HG03280 (cell line): ENCODE results near the gene PIM1.

Experiments
- ATAC-seq: cut with Tn5 transposase; IDR thresholded peaks from one replicate; pipeline ENCODE4 v1.9.1; 2021; ENCODE audit warnings: mild to moderate bottlenecking, moderate library complexity; ENCODE audit not compliant: unreplicated experiment

Gene PIM1

GRCh38 chr6:37137201-37138090, 32.5 kb upstream of the PIM1 start:
- ATAC-seq = peak; percentile 47

GRCh38 chr6:37138856-37139229, 31.1 kb upstream of the PIM1 start:
- no peak for ATAC-seq

GRCh38 chr6:37139230-37139962, 30.6 kb upstream of the PIM1 start:
- no peak for ATAC-seq

- ATAC-seq = no peak
Measured at GRCh38 chr6:37140145-37140544, 29.8 kb upstream of the PIM1 start.

DNA sequence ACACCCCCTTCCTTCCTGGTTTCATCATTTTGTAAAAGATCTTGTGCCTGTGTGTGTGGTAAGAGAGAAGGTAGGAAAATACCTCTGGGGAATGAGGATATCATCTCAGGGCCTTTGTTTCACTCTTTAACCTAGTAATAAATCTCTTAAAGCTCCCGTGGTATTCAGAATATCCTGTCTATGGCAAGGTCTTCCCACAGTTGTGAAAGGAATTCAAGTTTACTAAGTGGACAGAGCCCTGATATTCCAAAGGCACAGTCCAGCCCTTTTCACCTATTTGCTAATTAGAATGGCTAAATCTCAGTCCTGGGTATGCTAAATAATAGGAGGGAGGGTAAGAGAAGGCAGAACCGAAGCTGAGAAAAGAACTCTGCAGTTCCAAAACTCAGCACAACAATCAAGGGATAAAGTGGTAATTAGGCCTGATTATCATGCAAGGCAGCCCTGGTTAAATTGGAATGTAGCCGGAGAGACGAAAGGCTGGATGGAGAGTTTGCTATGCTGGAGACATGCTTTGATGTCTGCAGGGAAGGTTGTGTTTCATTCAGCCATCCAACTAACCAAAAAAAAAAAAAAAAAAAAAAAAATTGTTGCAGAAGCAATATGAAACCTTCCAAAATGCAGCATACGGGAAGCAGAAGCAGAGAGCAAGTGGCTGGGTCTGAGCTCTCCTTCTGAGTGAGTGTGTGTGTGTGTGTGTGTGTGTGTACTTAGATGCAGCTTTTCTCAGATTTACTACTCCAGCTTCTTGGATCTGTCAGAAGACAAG, 28.5 kb upstream of the PIM1 start:
- ATAC-seq = no peak

DNA sequence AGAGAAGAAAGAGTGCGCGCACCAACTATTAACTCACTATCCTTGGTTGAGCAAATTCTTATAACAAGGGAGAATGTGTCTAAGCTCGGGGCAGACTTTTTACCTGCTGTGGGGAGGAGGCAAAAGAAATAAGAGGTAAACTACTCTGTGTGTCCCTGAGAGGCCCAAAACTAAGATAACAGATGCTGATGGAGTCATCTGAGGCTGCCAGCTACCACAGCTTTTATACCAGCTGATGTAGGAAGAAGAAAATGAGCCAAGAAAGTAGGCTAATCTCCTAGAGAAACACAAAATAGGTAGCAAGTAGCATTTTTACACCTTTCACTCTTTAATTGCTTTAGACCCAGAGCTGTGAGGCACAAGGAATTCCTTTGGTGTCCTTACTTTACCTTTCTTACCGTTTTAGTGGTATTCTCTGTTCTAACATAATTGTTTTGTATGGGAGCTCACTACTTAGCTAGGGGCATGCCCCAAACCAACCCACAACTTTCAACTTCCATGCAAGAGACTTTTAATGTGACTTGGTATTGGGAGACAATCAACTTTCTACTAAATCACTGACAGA, 27.8 kb upstream of the PIM1 start:
- no peak for ATAC-seq

GRCh38 chr6:37143585-37143984, 26.4 kb upstream of the PIM1 start:
- no peak for ATAC-seq

DNA sequence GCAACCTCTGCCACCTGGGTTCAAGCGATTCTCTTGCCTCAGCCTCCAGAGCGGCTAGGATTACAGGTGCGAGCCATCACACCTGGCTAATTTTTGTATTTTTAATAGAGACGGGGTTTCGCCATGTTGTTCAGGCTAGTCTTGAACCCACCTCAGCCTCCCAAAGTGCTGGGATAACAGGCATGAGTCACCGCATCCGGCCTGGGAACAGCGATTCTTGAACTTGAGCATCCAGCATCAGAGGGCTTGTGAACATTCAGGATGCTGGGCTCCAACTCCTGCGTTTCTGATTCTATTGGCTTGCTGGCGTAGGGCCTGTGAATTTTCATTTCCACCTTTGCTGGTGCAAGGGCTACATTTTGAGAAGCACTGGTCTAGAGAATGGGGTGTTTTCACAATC, 24.5 kb upstream of the PIM1 start:
- no peak for ATAC-seq

- no peak for ATAC-seq
Measured at GRCh38 chr6:37146735-37147157, 23.2 kb upstream of the PIM1 start.

DNA sequence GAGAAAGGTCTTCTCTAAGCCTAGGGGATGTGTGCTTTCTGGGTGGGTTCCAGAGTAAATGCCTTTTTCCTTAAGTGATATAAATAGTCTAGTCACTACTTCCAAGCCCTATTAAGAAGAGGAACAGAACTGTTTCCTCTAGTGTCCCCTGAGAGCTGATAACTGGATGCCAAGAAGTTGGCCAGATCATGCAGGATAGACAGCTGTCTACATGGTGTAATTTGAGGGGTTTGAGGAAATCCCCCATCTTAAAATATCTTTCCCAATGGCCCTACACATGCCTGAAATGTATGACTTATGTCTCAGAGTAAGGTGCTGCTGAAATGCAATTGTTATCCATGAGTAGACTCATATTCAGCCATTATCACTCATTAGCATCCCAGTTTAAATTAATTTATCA, 20.2 kb upstream of the PIM1 start:
- no peak for ATAC-seq

GRCh38 chr6:37150314-37150713, 19.6 kb upstream of the PIM1 start:
- no peak for ATAC-seq

GRCh38 chr6:37155394-37156312, 14.3 kb upstream of the PIM1 start:
- peak; percentile 86 for ATAC-seq

DNA sequence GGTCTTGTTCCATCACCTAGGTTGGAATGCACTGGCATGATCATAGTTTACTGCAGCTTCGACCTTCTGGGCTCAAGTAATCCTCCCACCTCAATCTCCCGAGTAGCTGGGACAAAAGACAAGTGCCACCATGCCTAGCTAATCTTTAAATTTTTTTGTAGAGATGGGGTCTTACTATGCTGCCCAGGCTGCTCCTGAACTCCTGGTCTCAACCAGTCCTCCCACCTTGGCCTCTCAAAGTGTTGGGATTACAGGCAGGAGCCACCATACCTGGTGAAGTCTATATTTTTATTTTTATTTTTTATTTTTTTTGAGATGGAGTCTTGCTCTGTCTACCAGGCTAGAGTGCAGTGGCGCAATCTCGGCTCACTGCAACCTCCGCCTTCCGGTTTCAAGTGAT, 11.4 kb upstream of the PIM1 start:
- ATAC-seq = no peak

DNA sequence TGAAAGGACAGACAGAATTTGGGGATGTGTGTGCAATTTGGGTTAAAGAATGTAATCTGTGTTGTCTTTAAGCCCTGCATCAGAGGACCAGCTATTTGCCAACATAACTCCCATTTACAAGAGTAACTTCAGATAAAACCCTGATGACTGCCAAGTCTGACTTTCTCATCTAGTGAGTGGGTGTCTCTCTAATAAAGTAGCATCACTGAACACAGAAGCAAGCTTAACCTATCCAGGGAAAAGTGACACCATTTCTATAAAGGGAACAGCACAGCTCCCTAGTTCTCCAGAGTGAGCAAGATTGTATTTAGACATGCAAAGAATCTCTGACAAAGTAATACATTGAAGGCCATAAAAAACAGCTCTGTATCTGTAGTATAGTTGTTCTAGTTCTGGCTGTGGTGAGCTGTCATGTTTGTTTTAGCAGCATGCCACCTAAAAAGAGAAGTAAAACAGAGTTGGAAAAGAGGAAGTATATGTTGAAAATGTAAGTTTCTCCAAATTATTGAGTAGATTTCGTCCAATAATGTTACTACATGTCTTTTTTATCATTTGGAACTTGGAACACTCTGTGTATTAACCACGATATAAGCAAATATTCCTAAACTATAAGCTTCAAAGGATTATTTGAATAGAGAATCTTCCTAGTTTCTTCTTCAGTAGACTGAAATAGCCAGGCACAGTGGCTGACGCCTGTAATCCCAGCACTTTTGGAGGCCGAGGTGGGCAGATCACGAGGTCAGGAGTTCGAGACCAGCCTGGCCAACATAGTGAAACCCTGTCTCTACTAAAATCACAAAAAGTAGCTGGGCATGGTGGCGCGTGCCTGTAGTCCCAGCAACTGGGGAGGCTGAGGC, 8.8 kb upstream of the PIM1 start:
- ATAC-seq = no peak

GRCh38 chr6:37162740-37163139, 7.2 kb upstream of the PIM1 start:
- no peak for ATAC-seq

DNA sequence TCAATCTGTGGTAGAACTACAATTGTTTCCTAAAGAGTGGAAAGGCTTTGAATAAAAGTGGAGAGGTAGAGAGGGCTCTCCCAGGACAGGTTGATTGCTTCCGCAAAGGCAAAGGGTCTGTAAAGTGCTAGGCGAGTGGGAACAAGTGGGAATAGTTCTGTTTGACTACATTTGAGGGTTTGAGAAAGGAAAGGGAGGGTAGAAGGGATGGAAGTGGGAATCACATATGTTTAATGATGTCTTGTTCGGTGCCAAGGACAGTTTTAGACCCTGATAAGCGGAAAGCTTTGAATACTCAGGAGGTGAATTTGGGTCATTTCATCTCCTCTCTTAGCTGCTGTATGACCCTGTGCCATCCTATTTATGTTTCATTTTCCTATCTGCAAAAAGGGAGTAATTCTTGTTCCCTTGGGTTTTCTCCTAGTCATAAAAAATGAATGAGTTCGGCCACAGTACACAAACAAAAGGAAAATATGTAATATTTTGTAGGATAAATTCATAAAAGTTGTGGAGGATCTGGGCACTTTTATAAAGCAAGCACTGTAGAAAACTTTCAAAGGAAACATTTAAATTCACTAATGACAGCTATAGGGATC, 1.7 kb upstream of the PIM1 start:
- no peak for ATAC-seq

- ATAC-seq = no peak
Measured at GRCh38 chr6:37168811-37169495, 999 bp upstream of the PIM1 start.
